ENCODE measurements around the gene LTBP2.

The LTBP2 gene

DNA sequence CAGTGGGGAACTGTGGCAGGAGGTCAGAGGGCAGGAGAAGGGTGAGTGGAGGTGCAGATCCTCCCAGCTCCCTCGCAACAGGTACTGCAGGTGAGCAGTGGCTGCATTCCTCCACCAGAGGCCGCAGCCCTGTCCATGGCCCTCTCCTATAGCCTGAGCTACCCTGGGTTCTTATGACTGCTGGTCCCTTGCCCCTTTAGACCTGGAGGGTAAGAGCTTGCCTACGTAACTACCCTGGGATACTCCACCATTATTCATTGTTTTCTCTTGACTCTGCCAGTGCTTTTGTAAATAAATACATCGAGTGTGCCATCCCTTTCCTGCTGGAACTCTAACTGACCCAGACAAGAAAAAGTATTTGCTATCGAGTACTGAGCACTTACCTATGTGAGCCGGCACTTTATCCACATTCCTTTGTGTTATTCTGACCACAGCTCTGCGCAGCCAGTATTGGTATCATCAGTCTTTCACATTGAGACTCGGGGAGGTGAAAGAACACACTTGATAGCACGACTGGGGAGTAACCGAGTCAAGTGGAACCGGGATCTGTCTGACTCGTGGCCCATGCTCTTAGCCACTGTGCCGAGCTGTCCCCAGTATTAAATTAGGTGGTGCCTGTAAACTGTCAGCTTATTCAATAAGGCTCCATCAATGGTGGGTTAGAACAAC, 38.5 kb downstream of the LTBP2 start:
- in situ Hi-C loops (cut with MboI; ENCODE audit: low sequenced_read_pairs) = no loop called here

DNA sequence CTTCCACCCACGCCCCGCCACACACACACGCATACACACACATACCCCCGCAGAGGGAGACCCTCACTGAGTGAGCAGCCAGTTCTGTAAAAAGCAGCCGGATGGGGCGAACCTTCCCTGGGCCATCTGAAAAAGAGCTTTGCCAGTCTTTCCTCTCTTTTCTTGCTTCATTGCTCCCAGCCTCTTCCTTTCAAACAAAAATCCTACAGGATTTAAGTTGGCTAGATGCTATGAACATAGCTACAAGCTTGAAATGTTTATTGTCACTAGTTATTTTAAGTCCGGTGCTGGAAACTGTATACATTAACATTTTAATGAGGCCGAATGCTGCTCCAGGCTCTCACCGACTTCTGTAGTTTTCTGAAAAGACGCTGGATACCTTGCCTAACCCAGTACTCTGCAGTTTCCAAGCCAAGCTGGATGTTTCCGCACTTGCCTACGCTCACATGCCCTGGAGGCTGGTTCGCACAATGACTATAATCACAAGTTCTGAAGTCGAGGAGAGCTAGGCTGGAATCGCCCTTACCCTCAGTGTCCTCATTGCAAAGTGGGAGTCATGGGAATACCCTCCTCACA, 39.2 kb downstream of the LTBP2 start:
- in situ Hi-C loops (cut with MboI; ENCODE audit: low sequenced_read_pairs) = no loop called here

DNA sequence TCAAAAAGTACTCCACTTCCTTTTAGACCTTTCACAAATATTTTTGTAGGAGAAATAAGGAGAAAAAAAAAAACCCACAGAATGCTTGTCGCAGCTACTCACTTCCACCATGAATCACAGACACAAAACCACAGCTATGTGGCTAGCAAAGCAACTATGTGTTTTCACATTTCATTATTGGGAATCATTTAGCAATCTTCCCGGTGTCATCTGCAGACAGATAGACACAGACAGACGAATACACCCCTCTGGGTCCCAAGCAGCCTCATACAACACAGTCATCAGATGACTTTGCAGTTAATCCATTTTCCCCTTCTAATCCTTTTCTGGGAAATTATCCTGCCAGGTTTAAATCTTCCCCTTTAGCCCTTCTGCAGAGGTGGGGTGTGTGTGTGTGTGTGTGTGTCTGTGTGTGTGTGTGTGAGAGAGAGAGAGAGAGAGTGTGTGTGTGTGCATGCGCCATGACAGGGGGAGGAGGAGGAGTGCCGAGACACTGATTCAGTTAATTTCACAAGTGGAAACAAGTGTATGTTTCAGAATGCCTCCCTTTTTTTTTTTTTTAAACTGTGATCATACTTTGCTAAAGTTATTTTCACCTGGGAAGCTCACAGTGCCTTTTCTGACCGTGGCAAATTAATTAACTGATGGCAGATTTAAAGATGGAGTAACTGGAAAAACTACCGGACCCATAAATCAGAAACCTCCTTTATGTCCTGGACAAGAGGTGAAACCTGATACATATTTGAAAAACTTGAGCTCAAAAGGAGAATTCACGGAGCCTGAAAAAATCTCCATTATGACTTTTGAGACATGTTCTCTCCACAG, 39.9 kb downstream of the LTBP2 start:
- in situ Hi-C loops (cut with MboI; ENCODE audit: low sequenced_read_pairs) = no loop called here

DNA sequence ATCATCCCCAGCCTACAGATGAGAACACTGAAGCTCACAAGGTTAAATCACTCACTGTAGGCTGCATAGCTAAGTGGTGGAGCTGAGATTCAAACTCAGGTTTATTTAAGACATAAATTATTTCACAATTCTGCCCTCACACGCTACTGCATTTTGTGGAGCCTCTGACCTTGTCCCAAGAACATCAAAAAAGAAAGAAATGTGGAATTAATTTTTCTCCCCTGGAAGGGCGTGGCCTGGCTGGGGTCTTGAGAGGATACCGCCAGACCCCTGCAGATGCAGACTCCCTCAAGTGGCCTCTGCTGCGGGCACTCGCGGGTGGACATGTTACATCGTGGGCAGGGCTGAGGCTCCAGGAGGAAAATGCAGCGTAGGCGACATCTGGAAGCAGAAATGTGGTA, 40.6 kb downstream of the LTBP2 start:
- in situ Hi-C loops (cut with MboI; ENCODE audit: low sequenced_read_pairs) = no loop called here

DNA sequence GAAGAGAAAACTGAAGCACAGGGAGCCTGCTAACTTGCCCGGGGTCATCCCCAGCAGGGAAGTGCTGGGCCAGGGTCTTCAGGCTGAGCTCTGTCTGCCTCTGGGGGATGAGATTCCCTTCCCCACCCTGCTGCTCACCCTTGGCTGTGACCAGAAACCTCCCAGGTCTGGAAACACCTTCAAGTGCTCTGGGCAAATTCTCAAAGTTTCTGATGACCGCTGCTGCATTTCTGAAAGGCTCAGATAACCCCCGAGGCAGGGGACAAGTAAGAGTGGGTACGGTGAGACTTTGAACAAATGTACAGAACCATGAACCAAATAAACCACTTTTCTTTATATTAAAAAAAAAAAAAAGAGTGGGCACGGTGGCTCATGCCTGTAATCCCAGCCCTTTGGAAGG, 41.3 kb downstream of the LTBP2 start:
- in situ Hi-C loops (cut with MboI; ENCODE audit: low sequenced_read_pairs) = no loop called here

DNA sequence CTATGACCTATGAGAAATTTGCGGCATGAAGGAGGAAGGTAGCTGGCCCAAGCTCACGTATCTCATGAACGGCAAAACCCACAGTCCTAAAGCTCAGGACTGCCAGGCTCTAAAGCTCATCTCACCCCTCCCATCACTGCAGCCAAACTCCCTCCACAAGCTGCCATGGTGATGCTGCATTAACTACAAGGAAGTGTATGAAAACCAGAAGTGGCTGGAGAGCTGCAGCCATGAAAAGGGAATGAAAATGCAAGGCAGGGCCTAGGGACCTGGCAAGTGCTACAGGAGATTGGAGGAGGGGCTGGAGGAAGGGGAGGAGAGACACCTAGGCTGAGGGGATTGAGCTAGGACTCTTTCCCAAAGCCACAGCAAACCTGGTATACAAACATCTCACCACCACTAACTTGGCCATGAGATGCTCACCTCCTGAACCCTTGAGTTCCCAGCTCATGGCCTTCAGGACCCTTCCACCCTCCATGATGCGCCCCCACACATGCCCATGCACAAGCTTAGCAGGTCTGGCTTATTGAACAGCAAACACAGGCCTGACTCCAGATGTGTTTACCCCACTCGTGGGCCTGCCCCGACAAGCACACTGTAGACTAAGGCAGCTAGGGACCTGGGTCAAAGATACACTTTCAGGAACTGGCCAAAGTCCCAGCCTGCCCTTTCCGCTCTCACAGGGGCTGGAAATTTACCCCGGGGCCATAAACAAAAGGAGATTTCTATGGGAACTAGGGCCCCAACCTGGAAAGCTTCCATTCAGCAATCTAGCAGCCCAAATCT, 42.0 kb downstream of the LTBP2 start:
- in situ Hi-C loops (cut with MboI; ENCODE audit: low sequenced_read_pairs) = no loop called here

DNA sequence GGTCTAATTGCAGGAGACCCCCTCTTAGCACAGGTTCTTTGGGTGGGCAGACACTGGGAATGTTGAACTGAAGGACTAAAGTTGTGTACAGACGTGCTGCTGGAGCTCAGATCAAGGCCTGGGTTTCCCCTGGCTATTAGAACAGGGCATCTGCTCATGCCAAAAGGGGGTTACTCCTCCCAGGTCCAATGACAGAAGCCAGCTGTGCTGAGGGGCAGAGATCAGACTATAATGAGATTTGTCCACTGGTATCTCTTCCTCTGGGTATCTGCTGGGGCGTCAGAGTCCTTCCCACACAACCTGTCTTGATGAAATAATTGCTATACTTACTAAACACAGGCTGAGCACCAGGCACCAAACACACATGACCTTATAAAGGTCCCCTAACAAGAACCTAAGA, 42.6 kb downstream of the LTBP2 start:
- in situ Hi-C loops (cut with MboI; ENCODE audit: low sequenced_read_pairs) = no loop called here

DNA sequence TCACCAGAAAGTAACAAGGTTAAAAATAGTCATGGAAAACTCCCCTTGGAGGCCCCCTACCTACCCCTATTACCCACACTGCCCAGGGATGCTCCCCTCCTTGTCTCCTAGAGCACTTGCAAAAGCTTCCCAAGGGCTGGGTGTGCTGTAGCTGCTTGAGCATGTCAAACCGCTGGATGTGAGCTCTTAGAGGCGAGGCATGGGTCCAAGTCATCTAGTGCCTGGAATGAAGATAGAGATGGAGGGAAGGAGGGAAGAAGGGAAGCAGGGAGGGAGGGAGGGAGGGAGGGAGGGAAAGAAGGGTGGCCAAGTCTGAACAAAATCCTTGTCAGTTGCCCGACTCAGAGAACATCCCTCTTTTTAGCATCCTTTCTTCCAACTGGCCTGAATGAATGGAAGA, 43.1 kb downstream of the LTBP2 start:
- in situ Hi-C loops (cut with MboI; ENCODE audit: low sequenced_read_pairs) = no loop called here

DNA sequence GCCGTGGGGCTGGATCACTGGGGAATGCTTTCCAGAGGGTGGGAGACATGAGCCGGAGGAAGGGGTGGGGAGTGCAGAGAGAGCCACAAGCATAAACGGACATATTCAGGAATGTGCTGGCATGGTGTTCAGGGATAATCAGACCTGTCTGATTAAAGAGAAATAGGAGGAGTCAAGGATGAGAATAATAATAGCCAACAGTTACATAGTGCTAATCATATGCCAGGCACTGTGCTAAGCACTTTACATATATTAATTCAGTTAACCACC, 43.7 kb downstream of the LTBP2 start:
- in situ Hi-C loops (cut with MboI; ENCODE audit: low sequenced_read_pairs) = no loop called here

DNA sequence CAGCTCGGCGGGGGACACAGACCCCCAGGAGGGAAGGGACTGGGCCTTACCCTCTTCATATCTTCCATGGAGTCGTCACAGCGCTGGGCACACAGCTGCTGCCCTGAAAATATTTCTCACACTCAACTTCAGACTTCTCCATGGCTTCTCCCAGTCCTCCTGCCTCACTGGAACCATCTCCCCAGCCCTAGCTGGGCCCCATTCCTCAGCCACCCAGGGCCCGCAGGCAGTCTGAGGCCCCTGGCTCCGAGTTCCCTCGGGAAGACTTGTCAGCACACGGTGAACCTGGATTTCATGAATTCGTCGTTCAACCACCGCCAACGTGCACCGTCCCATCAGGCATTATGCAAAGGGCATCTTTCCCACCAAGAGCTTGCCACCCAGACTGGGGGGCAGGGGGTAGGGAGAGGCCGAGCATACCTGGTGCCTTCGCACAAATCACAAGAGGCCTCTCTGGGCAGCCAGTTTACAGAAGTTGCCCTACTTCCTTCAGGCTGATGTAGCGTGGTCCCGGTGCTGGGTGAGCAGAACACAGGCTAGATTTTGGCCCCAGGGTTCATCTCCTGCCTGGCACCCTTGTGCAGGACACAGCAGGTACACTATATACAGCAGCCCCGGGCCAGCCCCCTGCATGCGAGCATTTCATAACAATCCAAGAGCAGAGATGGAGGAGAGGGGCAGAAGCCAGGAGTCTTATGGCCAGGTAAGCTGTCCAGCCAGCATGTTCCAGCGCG, 44.2 kb downstream of the LTBP2 start:
- in situ Hi-C loops (cut with MboI; ENCODE audit: low sequenced_read_pairs) = no loop called here

DNA sequence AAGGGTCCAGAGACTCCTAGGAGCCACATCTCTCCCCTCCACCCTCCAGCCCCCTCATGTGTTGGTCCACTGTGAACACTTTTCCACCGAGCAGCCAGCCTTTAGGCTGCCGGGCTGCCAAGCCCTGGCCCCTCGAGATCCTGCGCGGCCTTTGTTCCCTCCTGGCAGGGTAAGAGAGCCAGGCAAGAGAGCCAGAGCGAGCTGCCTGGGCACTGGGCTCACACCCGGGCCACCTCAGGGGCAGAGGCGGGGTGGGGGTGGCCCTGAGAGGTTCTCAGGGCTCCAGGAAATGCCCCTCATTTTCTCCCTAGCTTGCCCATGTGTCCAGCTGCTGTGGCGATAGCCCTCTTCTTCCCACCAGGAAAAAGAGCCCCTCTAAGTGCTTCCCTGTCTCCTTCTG, 44.8 kb downstream of the LTBP2 start:
- in situ Hi-C loops (cut with MboI; ENCODE audit: low sequenced_read_pairs) = no loop called here

DNA sequence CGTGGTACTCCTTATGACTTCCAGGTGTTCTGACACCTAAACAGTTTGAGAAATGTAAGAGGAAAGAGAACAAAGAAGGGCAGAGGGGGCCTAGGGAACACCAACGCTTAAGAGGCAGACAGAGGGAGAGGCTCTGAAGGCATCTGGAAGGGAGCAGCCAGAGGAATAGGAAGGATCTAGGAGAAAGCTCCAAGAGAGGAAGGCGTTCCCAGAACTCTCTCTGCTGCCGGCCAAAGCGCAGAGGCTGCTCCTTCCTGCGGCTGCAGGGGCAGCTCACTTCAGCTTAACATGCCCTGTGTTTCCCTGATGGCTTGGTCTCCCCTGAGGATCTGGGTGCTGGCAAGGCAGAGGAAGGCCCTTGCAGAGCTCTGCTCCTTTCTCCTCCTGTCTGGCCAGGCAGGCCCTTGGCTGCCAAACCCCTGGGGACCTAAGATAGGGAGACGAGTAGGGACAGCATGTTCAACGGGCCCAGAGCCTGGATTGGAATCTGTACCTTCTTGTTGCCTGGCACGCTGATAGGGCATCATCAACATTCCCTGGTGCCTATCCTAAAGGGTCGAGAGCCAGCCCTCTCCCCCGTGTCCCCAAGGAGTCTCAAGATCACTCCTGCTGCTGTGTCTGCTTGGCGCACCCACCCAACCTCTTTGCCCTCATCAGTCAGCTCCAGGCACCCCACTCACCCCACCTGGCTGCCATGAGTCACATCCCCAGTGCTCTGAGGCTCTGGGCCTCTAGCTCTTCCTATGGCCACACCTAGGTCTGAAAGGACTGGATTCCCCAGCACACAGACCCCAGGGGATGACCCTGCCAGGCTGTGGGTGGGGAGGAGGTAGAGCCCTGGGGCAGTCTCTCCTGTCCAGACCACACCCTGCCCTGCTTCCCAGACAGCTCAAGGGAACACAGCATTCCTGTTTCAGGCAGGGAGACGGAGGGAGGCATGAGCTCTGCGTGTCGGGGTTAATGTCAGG, 45.6 kb downstream of the LTBP2 start:
- in situ Hi-C loops (cut with MboI; ENCODE audit: low sequenced_read_pairs) = no loop called here

DNA sequence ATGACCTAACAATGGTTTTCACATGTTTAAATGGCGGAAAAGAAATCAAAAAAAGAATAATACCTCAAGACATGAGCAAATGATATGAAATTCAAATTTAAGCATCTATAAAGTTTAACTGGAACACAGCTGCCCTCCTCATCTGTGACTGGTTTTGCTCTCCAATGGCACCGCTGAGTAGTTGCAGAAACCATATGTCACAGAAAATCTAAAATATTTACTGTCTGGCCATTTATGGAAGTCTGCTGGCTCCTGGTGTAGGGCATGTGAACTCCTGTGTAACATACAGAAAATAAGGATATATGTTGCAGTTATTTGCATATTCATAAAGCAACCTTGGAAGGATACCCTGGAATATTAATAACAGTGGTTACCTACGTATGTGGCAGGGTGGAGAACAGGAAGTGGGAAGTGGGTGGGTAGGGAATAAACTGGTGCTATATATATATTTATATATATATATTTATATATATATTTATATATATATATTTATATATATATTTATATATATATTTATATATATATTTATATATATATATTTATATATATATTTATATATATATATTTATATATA, 48.4 kb downstream of the LTBP2 start:
- in situ Hi-C loops (cut with MboI; ENCODE audit: low sequenced_read_pairs) = no loop called here

DNA sequence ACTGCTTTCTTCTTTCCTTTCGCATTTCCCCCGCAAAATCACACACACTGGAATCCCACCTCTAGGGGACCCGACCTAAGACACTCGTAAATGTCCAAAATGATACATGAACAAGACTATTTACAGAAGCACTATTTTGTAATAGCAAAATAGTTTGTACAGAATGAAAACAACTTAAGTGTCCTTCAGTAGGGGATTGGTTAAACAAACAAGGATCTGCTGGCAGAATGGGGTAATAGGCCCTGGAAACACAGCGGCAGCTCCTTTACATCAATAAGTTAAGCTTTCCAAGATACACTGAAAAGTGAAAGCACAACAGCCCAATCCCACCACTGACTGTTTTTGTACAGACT, 48.8 kb downstream of the LTBP2 start:
- in situ Hi-C loops (cut with MboI; ENCODE audit: low sequenced_read_pairs) = no loop called here

DNA sequence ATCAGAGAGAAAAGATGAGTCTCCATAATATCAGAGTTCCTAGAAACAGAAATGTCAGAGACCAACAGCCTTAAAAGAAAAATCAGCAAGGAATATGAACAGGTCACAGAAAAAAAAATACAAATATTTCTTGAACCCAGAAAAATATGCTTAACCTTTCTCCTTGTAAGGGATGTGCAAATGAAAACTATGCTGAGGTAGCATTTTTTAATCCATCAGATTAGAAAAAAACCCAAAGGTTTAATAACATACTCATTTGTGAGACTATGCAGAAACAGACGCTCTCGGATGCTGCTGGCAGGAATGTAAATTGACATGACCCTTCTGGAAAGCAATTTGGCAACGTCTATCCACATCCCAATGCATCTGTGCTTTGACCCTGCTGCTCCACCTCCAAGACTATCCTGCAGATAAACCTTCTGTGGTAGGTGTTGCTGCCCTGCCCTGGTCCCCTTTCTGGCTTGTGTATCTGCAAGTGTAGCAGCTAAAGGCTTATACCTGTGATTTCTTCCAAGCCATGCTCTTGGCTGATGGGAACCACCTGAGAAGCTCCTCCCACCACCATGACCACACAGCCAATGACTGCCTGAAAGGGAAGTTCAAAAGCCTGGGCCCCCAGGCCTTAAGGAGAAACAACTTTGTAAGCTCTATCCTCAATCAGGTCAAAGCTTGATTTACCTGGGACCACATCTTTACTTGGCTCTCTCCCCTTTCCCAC, 49.4 kb downstream of the LTBP2 start:
- in situ Hi-C loops (cut with MboI; ENCODE audit: low sequenced_read_pairs) = no loop called here

DNA sequence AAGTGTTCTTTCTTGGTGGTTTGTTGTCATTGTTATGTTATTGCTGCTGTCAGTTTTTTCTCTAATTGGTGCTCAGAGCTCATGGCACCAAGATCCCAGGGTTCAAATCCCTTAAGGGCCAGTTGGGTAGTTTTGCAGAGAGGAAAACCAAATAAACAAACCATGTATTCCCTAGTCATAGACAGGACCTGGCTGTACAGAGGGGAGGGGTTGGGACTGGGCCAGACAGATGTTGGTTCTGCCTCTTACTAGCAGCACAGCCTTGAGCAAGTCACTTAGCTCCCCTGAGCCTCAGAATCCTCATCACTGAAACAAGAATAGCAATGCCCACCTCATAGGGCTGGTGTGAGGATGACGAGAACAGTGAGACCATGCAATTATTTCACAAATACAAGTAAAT, 53.4 kb downstream of the LTBP2 start:
- in situ Hi-C loops (cut with MboI; ENCODE audit: low sequenced_read_pairs) = no loop called here

DNA sequence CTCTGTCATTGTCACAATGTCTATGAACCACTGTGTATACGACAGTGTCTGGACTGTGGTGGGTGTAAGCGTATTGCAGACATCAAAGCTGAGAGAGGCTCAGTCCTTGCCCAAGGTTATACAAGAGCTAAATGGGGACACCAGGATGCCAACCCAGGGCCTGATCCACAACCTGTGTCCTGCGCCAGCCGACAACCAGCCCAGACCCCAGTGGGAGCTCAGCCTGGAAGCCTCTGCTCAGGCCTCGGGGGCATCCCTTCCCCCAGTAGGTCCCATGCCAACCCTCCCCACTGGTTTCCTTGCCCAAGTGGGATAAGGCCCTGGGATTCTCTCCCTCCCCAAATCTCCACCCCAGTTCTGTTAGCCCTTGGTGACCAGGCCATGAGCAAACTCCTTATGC, 54.3 kb downstream of the LTBP2 start:
- in situ Hi-C loops (cut with MboI; ENCODE audit: low sequenced_read_pairs) = no loop called here

DNA sequence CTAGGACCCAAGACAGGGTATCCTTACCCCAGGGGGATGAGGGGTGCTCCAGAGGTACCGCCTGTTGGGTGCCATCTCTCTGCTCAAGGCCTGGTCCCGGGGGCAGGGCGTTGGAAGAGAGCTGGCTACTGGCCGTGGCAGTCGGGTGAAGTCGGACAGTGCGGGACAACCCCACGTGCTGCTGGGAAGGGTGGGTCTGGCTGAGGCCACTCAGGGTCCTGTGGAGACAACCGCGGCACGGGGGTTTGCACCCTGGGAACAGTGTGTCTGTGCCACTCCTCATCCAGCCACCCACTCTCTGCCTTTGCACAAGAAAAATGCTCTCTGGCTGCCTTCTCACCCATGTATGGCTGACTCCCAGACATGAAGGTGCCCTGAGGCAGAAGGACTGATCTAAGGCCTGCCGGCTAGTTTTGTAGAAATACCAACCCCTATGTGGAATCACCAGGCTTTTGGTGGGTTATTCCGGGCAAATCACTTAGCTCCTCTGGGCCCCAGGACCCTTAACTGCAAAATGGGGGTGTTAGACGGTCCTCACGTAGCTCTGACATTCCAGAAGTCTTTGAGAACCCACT, 56.5 kb downstream of the LTBP2 start:
- in situ Hi-C loops (cut with MboI; ENCODE audit: low sequenced_read_pairs) = no loop called here
